GM12878 (cell line): Measurements from ENCODE around the gene VPS13C.

Experiments used
- ATF2 ChIP-seq: IDR thresholded peaks from 2 replicates; pipeline ENCODE4 v1.6.1; 2012; ENCODE audit warnings: low read length, inconsistent platforms
- CUX1 ChIP-seq: IDR thresholded peaks from 2 replicates; pipeline ENCODE4 v1.6.1; 2012; ENCODE audit warnings: improper control_type of control experiment, low read depth, low read length; ENCODE audit not compliant: insufficient replicate concordance
- HCFC1 ChIP-seq: fragments of 150-350 bp; IDR thresholded peaks from 2 replicates; pipeline ENCODE4 v1.6.1; 2014; ENCODE audit warnings: low read length
- NFIC ChIP-seq: IDR thresholded peaks from 2 replicates; pipeline ENCODE4 v1.6.1; 2012; ENCODE audit warnings: low read depth, mild to moderate bottlenecking, inconsistent platforms, low read length, moderate library complexity
- NR2C2 ChIP-seq: IDR thresholded peaks from 2 replicates; pipeline ENCODE4 v1.6.1; 2011; ENCODE audit warnings: borderline replicate concordance, low read depth; ENCODE audit not compliant: control insufficient read depth, insufficient read length
- RCOR1 ChIP-seq: conservative IDR thresholded peaks from 2 replicates; pipeline ENCODE4 v1.6.1; 2012; ENCODE audit warnings: low read depth, low read length, improper control_type of control experiment
- RELA ChIP-seq: fragments of 450-650 bp; IDR thresholded peaks from 2 replicates; pipeline ENCODE4 v1.8.0; 2014; ENCODE audit warnings: borderline replicate concordance; ENCODE audit not compliant: partially characterized antibody
- SIN3A ChIP-seq: IDR thresholded peaks from 2 replicates; pipeline ENCODE4 v1.6.1; 2012; ENCODE audit warnings: low read depth, low read length, improper control_type of control experiment
- USF2 ChIP-seq: IDR thresholded peaks from 2 replicates; pipeline ENCODE4 v1.6.1; 2011; ENCODE audit warnings: low read depth, low read length, improper control_type of control experiment, borderline replicate concordance
- YBX1 ChIP-seq: fragments of 450-650 bp; IDR thresholded peaks from 2 replicates; pipeline ENCODE4 v1.6.1; 2016; ENCODE audit warnings: antibody characterized with exemption
- YY1 ChIP-seq: IDR thresholded peaks from 2 replicates; pipeline ENCODE4 v1.6.1; 2011; ENCODE audit warnings: low read depth, mild to moderate bottlenecking, low read length
- ZNF24 ChIP-seq: fragments of 450-650 bp; IDR thresholded peaks from 2 replicates; pipeline ENCODE4 v1.6.1; 2017; ENCODE audit warnings: antibody characterized with exemption, mild to moderate bottlenecking
- TF ChIP-seq, protein P1 (sequence below), 3 experiments: IDR thresholded peaks in 2 of 3; conservative IDR thresholded peaks in 1 of 3; 2 replicates each; pipeline ENCODE4 v1.5.1; 2011; ENCODE audit warnings: low read depth in 3 of 3, low read length in 3 of 3, mild to moderate bottlenecking in 3 of 3, control low read depth in 2 of 3, moderate library complexity in 2 of 3, inconsistent platforms in 1 of 3, mixed read lengths in 1 of 3; ENCODE audit not compliant: control insufficient read depth in 2 of 3, insufficient read depth in 1 of 3; ENCODE audit errors: extremely low read depth in 1 of 3
- TF ChIP-seq, protein P2 (sequence below): IDR thresholded peaks from 2 replicates; pipeline ENCODE4 v1.6.1; 2012; ENCODE audit warnings: low read depth, low read length, improper control_type of control experiment

DNA sequence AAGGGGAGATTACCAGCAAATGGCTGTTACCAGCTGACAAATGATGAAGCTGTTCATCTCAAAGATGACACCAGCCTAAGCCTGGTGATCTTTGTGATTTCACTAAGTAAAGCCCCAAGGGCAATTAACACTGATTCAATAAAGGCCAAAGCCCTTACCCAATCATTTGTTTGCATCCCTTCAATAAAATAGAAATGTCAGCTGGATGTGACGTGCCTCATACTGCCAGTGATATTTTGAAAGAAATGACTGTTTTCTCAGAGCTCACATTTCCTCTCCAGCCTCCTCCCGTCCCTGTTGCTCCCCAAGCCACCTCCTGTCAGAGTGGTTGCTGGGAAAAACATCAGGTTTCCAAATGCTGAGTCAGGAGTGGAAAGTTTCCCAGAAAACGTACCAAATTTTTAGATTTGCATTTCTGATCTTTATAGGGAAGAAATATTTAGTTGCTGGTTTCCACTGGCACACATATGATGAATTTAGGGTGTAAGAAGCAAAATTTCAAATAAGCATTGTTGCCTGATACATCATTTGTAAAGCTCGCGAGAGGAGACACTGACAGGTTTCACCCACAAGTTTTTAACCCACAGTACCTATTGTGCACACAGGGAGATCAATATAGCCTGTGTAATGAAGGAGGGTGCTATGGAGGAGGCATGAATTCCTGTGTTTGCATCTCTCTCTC, 27.6 kb upstream of the VPS13C start:
- TF ChIP-seq YBX1 (no peak), USF2 (no peak), ATF2 (no peak), SIN3A (no peak), RCOR1 (no peak), NFIC (no peak), RELA (no peak), CUX1 (no peak), YY1 (no peak), NR2C2 (no peak), HCFC1 (no peak), ZNF24 (no peak)
- TF ChIP-seq, protein P1, sequence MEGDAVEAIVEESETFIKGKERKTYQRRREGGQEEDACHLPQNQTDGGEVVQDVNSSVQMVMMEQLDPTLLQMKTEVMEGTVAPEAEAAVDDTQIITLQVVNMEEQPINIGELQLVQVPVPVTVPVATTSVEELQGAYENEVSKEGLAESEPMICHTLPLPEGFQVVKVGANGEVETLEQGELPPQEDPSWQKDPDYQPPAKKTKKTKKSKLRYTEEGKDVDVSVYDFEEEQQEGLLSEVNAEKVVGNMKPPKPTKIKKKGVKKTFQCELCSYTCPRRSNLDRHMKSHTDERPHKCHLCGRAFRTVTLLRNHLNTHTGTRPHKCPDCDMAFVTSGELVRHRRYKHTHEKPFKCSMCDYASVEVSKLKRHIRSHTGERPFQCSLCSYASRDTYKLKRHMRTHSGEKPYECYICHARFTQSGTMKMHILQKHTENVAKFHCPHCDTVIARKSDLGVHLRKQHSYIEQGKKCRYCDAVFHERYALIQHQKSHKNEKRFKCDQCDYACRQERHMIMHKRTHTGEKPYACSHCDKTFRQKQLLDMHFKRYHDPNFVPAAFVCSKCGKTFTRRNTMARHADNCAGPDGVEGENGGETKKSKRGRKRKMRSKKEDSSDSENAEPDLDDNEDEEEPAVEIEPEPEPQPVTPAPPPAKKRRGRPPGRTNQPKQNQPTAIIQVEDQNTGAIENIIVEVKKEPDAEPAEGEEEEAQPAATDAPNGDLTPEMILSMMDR (IDR thresholded peaks at IDR 0.05 in 2 of 3, conservative IDR thresholded peaks at IDR 0.05 in 1 of 3; ENCODE audit: control insufficient read depth in 2 of 3, extremely low read depth in 1 of 3, insufficient read depth in 1 of 3, low read depth in 3 of 3, low read length in 3 of 3): no peak
- TF ChIP-seq, protein P2, sequence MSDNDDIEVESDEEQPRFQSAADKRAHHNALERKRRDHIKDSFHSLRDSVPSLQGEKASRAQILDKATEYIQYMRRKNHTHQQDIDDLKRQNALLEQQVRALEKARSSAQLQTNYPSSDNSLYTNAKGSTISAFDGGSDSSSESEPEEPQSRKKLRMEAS: no peak
